Kidney epithelial cell (primary cell): ENCODE data around the gene AURKA. TPM values are rescaled to one million over a fixed set of nuclear protein-coding genes. Genes with fewer than 3 reads are reported as not detected.

Experiments used
- DNase-seq: peaks from one replicate; pipeline ENCODE4 v3.0.0-alpha.2; 2010; ENCODE audit warnings: low read depth
- H3K27me3 ChIP-seq: 2 replicates; pipeline ENCODE4 v1.6.0; 2011; ENCODE audit warnings: low read length; ENCODE audit not compliant: control insufficient read depth, insufficient read depth
- H3K36me3 ChIP-seq: 2 replicates; pipeline ENCODE4 v1.5.1; 2011; ENCODE audit warnings: low read length; ENCODE audit not compliant: control insufficient read depth, insufficient read depth
- H3K4me3 ChIP-seq: 2 replicates; pipeline ENCODE4 v1.5.1; 2011; ENCODE audit warnings: low read depth, mild to moderate bottlenecking, control low read depth, low read length
- CTCF ChIP-seq: IDR thresholded peaks from 2 replicates; pipeline ENCODE4 v1.5.1; 2011; ENCODE audit warnings: mild to moderate bottlenecking, moderate library complexity, low read length, control low read depth, inconsistent platforms; ENCODE audit not compliant: insufficient read depth, poor library complexity, severe bottlenecking
- total RNA-seq: library from RNA; depleted of rRNA; stranded (reverse); fragments of >200 nt; gene quantifications from 2 replicates; pipeline ENCODE4 v1.2.3, GENCODE V29; 2015

The AURKA gene
- total RNA-seq, 1 donor from 2014 or later, result 8.0 TPM

DNA sequence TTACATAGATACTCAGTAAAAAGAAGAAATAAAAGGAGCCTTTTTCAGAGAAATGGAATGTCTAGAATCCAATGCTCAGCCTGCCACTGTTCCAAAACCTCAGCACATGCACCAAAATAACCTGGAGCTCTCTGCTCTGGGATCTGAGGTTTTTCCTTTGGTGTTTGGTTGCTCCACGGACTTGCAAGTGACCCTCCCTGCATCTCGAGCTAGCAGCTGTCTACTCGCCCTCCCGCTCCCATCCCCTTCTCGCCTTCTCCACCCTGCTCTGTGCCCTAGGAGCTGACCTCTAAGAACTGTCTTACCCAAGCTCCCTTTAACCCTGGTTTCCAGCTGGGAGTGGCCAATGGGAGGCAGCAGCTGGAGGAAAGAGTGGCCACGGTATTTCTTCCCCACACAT, 68.4 kb downstream of the AURKA start:
- Histone ChIP-seq H3K27me3 (no peaks in the 10 kb centered on the region), H3K4me3 (no peak overlapping the region), H3K36me3 (no peaks in the 10 kb centered on the region)
- TF ChIP-seq CTCF, result no peak
- DNase-seq, result no peak

DNA sequence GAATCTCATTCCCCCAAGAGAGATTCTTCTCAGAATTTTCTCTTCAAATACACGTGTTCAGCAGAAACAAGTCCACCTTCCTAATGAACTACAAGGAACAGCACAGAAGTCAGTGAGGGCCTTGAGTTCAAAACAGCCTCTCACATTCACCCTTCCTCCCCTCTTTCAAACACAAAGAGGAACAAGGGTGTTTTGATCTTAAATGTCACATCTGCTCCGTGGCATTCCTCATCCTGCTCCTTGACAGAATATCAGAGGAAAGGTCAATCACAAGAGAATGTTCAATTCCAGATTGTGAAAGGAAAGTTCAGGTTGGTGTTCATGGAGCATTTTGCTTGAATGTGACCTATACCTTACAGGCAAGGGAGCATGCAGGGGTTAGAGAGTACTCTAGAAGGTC, 68.8 kb downstream of the AURKA start:
- no peaks in the 10 kb centered on the region for H3K36me3 ChIP-seq
- no peak for TF ChIP-seq CTCF
- H3K27me3 ChIP-seq, result no peaks in the 10 kb centered on the region
- DNase-seq, result no peak
- H3K4me3 ChIP-seq, result no peak overlapping the region

DNA sequence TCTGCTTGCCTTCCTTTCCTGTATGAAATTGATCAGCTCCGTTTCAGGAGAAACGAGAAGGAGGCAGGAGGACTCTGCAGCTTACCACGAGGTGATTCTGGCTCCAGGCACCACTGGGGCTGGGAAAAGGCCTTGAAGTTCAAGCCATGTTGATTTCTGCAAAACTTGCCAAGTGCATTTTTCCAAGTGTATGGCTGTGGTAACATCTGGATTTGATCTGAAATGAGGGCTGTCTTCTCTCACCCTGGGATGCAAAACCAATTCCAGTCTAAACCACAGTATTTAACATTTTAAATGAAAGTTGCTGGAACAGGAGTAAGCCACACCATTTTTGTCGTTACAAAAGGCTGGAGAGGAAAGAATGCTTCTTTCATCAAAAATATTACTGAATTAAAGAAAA, 69.3 kb downstream of the AURKA start:
- TF ChIP-seq CTCF, result no peak
- no peak for DNase-seq
- no peaks in the 10 kb centered on the region for H3K27me3 ChIP-seq
- H3K4me3 ChIP-seq, result no peak overlapping the region
- no peaks in the 10 kb centered on the region for H3K36me3 ChIP-seq

Other genes with a start within 250 kb of the AURKA start
- gene MC3R, start 143.5 kb downstream of the AURKA start, total RNA-seq, result not detected in 2 replicates
- gene FAM210B, start 33.2 kb downstream of the AURKA start, total RNA-seq, result 55.5 and 59.7 TPM in 2 replicates
- 27.7 TPM in 2 replicates for gene CSTF1, start 430 bp upstream of the AURKA start, total RNA-seq
- gene CASS4, start 20.0 kb upstream of the AURKA start, total RNA-seq, result 0.07 TPM in 1 of 2 replicates, not detected in the other
- 61.9 and 68.5 TPM in 2 replicates for gene RTF2, start 76.4 kb upstream of the AURKA start, total RNA-seq
- gene FAM209A, start 132.5 kb upstream of the AURKA start, total RNA-seq, result not detected in 2 replicates
- gene FAM209B, start 141.0 kb upstream of the AURKA start, total RNA-seq, result 0.48 TPM in 1 of 2 replicates, not detected in the other
- gene TFAP2C, start 237.1 kb upstream of the AURKA start, total RNA-seq, result 0.17 and 0.41 TPM in 2 replicates